Large intestine (tissue), 3 donors: ENCODE measurements around the gene SLC12A6. TPM values are rescaled to one million over a fixed set of nuclear protein-coding genes. Genes with fewer than 3 reads are reported as not detected.

ENCODE experiments used
- DNase-seq, 2 donors: peaks; one replicate each; pipeline versions ENCODE4 v3.0.0 to v3.0.0-alpha.2; 2013
- H3K27ac ChIP-seq: one replicate; pipeline ENCODE4 v1.5.1; 2013; ENCODE audit warnings: low read length
- H3K27me3 ChIP-seq: 2 replicates; pipeline ENCODE4 v1.6.1; 2013; ENCODE audit warnings: low read length; ENCODE audit not compliant: control insufficient read depth, insufficient read depth
- H3K36me3 ChIP-seq: 2 replicates; pipeline ENCODE4 v1.6.1; 2013; ENCODE audit warnings: low read length; ENCODE audit not compliant: control insufficient read depth, insufficient read depth
- H3K4me1 ChIP-seq: one replicate; pipeline ENCODE4 v1.6.1; 2013; ENCODE audit warnings: low read length; ENCODE audit not compliant: control insufficient read depth, insufficient read depth
- H3K4me3 ChIP-seq: one replicate; pipeline ENCODE4 v1.5.1; 2013; ENCODE audit warnings: low read length
- H3K9me3 ChIP-seq: one replicate; pipeline ENCODE4 v1.6.1; 2013; ENCODE audit warnings: mild to moderate bottlenecking, low read depth, low read length, moderate library complexity; ENCODE audit not compliant: control insufficient read depth
- WGBS: methylation state at CpG from one replicate; pipeline ENCODE4 v1.1.5; 2013; ENCODE audit warnings: low lambda C conversion rate; ENCODE audit not compliant: insufficient coverage; 5-methylcytosine and 5-hydroxymethylcytosine counted together
- polyA plus RNA-seq: library from polyadenylated mRNA; unstranded; fragments of 120-200 nt; gene quantifications from one replicate; pipeline ENCODE4 v1.2.1, GENCODE V29; 2013

The SLC12A6 gene
- polyA plus RNA-seq, 1 donor, result 25.6 TPM

DNA sequence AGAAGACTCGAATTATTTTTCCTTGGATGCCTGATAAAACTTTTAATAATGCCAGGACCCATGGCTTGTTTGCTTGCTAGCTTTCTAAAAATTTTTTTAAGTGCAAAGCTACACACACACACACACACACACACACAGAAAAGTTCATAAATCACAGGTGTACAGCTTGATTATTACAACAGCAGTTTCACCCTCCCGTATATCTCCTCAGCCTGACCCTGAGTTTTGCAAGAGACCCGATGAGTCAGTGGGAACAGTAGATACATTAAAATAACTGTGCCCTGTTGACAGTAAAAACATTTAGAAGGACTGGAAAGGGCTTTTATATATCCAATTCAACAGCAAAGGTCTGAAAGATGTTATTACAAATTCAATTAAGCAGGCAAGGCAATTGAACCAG is 66.1 kb downstream of the SLC12A6 start:
- H3K4me3 ChIP-seq, result no peak overlapping the region
- no peaks in the 10 kb centered on the region for H3K9me3 ChIP-seq
- 50% methylated on average over 2 of the region's 3 CpGs for WGBS
- no peak overlapping the region for H3K27ac ChIP-seq
- H3K27me3 ChIP-seq, result no peaks in the 10 kb centered on the region
- H3K36me3 ChIP-seq, result no peaks in the 10 kb centered on the region
- no peaks in the 10 kb centered on the region for H3K4me1 ChIP-seq
- DNase-seq, result no peak

DNA sequence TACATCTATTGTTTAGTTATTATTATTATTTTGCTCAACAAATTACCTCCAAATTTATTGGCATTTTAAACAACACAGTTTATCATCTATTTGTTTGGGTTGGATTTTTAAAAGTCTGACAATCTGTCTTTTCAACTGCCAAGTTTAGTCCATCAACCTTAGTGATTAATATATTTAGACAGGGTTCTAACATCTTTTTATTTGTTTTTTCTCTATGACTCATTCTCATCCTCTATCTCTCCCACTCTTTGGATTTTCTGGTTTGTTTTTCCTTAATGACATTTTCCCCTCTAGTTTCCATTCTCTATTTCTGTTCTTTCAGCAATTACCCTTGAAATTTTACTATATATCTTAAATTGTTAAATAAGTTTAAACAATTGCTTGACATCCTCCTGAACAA is 70.8 kb downstream of the SLC12A6 start:
- no peak for DNase-seq
- no peaks in the 10 kb centered on the region for H3K4me1 ChIP-seq
- no peak overlapping the region for H3K27ac ChIP-seq
- H3K4me3 ChIP-seq, result no peak overlapping the region
- no peaks in the 10 kb centered on the region for H3K9me3 ChIP-seq
- H3K27me3 ChIP-seq, result no peaks in the 10 kb centered on the region
- no peaks in the 10 kb centered on the region for H3K36me3 ChIP-seq

DNA sequence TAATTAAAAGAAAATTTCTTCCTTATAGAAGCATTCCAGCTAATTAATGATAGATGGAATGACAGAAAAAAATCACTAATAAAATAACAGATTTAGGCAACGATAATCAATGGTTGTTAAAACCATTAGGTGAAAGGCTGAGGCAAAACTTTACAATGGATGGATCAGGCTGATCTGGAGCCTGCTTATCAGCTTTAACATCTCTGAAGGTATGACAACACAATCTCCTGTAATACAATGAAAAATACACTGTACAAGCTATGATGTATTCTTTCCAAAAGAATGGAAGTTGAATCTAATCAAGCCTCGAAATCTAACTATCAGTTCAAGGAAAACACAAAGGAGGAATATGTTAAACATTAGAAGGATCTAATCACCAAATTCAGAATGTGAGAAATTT is 73.5 kb downstream of the SLC12A6 start:
- Histone ChIP-seq H3K4me3 (no peak overlapping the region), H3K4me1 (no peaks in the 10 kb centered on the region), H3K27me3 (no peaks in the 10 kb centered on the region), H3K36me3 (no peaks in the 10 kb centered on the region), H3K27ac (no peak overlapping the region), H3K9me3 (no peaks in the 10 kb centered on the region)
- no CpG with 5 or more reads among the region's 2 CpGs for WGBS
- DNase-seq, result no peak

DNA sequence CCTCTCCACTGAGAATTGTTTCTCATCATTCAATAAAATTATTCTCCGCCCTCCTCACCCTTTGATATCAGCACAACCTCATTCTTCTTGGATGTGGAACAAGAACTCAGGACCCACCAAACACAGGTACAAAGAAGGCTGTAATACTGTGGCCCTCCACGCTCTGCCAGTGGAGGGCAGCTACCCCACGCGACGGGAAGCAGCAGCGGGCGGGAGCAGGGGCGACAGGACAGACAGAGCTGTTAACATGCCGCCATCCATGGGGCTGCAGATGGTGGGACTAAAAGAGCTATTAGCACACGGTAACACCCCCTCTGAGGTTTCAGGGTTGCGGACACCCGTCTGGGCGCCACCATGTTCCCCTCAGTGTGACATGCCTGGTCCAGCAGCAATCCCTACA is 75.2 kb downstream of the SLC12A6 start:
- no peak for DNase-seq
- WGBS, result no CpG with 5 or more reads among the region's 13 CpGs
- Histone ChIP-seq H3K4me3 (no peak overlapping the region), H3K9me3 (no peaks in the 10 kb centered on the region), H3K27ac (no peak overlapping the region), H3K27me3 (no peaks in the 10 kb centered on the region), H3K4me1 (no peaks in the 10 kb centered on the region), H3K36me3 (peaks cover 6% of the 10 kb centered on the region)

DNA sequence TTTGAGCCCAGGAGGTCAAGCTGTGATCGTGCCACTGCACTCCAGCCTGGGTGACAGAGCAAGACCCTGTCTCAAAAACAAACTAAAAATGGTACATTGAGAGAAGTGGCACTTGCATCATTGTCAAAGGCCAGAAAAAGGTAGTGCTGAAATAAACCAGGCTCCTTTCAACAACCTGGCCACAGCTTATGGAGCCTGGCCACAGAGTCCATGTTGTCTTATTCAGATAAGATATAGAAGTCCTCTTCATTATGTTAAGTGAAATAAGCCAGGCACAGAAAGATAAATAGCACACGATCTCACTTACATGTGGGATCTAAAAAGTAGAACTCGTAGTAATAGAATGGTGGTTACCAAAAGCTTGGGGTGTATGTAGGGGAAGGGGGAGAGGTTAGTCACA is 78.0 kb downstream of the SLC12A6 start:
- H3K27me3 ChIP-seq, result no peaks in the 10 kb centered on the region
- H3K4me1 ChIP-seq, result no peaks in the 10 kb centered on the region
- no peak overlapping the region for H3K27ac ChIP-seq
- 85% methylated on average over 3 of the region's 3 CpGs for WGBS
- H3K36me3 ChIP-seq, result peaks cover 18% of the 10 kb centered on the region
- H3K9me3 ChIP-seq, result no peaks in the 10 kb centered on the region
- no peak overlapping the region for H3K4me3 ChIP-seq
- DNase-seq, result no peak

DNA sequence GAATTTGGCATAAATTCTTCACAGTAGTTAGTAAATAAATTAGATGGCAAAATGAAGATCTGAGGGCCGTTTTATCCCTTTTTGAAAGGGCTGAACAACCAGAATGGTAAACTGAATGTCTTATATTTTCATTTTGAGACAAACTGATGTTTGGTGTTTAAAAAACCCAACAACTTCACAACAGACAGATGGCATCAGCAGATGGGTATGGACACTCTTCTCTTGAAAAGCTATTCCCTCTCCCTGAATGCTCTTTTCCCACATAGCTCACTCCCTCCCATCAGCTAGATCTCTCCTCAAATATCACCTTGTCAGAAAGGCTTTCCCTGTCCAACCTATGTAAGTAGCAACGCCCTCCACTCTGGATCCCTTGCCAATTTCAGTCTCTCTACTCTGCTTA is 79.4 kb downstream of the SLC12A6 start:
- no peak for DNase-seq
- no CpG with 5 or more reads among the region's 2 CpGs for WGBS
- H3K4me1 ChIP-seq, result no peaks in the 10 kb centered on the region
- no peak overlapping the region for H3K27ac ChIP-seq
- H3K4me3 ChIP-seq, result no peak overlapping the region
- H3K36me3 ChIP-seq, result peaks cover 28% of the 10 kb centered on the region
- H3K27me3 ChIP-seq, result no peaks in the 10 kb centered on the region
- no peaks in the 10 kb centered on the region for H3K9me3 ChIP-seq

DNA sequence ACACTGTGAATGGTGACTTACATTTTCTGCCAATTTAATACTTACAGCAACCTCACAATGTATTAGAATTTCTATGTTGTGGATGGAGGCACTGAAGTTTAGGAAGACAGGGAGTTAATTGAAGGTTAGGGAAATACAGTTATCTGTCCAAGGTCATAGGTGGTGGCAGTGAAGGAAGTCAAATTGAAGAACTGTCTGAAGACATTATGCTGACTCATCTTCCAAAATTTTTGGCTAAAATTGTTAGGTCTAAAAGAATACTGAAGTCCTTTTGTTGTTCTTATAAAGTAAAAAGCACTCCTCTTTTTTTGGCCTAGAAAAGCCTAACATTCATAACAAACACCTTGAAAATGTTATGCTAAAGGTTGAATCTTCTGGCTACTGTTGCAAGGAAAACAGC is 85.0 kb downstream of the SLC12A6 start:
- Histone ChIP-seq H3K4me1 (no peaks in the 10 kb centered on the region), H3K4me3 (no peak overlapping the region), H3K27ac (no peak overlapping the region), H3K36me3 (peaks cover 52% of the 10 kb centered on the region), H3K9me3 (no peaks in the 10 kb centered on the region), H3K27me3 (no peaks in the 10 kb centered on the region)
- DNase-seq, result no peak

DNA sequence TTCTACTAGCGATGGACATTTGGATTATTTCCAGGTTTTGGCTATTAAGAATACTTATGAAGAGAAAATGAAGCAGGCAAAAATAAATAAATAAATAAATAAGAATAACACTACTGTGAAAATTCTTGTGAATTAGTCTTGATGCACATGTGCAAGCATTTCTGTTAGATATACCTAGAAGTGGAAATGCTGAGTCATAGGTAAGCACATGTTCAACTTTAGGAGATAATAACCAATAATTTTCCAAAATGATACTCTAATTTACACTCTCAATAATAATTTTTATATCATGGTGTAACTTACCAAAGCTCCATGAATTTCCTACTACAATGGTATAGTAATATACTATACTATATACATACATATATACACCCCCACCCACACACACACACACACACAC is 89.4 kb downstream of the SLC12A6 start:
- peaks cover 45% of the 10 kb centered on the region for H3K36me3 ChIP-seq
- 78% methylated on average over 1 of the region's 1 CpG for WGBS
- no peaks in the 10 kb centered on the region for H3K27me3 ChIP-seq
- H3K27ac ChIP-seq, result no peak overlapping the region
- DNase-seq, result no peak
- H3K9me3 ChIP-seq, result no peaks in the 10 kb centered on the region
- H3K4me1 ChIP-seq, result no peaks in the 10 kb centered on the region
- no peak overlapping the region for H3K4me3 ChIP-seq

DNA sequence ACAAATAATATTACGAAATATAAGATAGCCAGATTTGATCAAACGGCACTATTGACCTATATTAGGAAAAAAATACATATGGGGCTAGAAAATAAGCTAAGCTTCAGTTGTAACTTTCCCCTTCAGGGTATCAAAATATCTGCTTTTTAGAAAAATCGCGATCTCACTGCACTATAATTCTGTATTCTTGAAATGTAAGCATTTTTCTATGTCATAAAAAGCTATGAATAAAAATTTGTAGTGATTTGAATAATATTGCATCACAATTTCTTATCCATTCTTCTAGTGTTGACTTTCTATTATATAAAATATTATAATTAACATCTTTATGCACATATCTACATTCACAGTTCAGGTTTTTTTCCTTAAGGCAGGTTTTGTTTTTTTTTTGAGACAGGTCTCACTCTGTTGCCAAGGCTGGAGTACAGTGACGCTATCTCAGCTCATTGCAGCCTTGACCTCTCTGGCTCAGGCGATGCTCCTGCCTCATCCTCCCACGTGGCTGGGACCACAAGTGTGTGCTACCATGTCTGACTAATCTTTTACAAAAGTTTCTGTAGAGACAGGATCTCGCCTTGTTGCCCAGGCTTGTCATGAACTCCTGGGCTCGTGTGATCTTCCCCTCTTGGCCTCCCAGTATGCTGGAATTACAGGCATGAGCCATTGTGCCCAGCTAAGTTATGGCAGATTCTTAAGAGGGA is 91.2 kb downstream of the SLC12A6 start:
- no peaks in the 10 kb centered on the region for H3K27me3 ChIP-seq
- DNase-seq, result no peak
- WGBS, result 94% methylated on average over 2 of the region's 9 CpGs
- H3K9me3 ChIP-seq, result no peaks in the 10 kb centered on the region
- H3K4me3 ChIP-seq, result no peak overlapping the region
- no peaks in the 10 kb centered on the region for H3K4me1 ChIP-seq
- H3K27ac ChIP-seq, result no peak overlapping the region
- peaks cover 35% of the 10 kb centered on the region for H3K36me3 ChIP-seq

DNA sequence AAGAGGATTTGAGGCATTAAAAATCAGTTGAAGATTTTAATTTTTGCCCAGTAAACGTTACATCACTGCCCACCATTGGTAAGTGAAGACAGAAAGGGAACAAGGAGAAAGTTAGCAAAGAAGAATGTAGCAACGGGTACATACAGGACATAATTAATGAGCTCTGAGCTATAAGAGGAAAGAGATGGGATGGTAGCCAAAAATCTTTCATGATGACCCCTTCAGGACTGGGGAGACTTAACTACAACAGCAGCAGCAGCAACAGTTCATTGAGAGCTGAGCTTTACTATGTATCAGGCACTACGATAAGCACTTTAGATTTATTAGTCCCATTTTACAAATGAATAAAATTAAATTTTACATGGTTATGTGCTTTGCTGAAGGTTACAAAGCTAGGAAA is 94.4 kb downstream of the SLC12A6 start:
- no peak overlapping the region for H3K4me3 ChIP-seq
- no peaks in the 10 kb centered on the region for H3K27me3 ChIP-seq
- 90% methylated on average over 2 of the region's 3 CpGs for WGBS
- H3K36me3 ChIP-seq, result peaks cover 31% of the 10 kb centered on the region
- no peak for DNase-seq
- H3K27ac ChIP-seq, result no peak overlapping the region
- H3K4me1 ChIP-seq, result no peaks in the 10 kb centered on the region
- H3K9me3 ChIP-seq, result no peaks in the 10 kb centered on the region

DNA sequence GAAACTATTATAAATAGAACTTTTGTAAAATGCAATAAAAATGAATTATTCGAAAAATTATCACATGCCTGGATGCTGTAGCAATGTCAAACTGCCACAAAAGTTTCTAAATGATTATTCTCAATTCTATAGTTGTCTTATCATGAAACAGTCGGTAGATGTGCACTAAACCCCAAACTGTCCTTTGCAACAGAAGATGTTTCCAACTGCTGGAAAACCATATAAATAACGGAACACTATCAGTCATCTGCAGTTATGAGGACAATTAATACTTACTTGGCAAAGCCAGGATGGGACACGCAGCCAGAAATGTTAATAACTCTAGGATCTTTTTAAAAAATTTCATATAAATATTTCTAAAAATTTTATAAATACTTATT is 95.3 kb downstream of the SLC12A6 start:
- Histone ChIP-seq H3K9me3 (no peaks in the 10 kb centered on the region), H3K4me1 (no peaks in the 10 kb centered on the region), H3K4me3 (no peak overlapping the region), H3K36me3 (peaks cover 36% of the 10 kb centered on the region), H3K27ac (no peak overlapping the region), H3K27me3 (no peaks in the 10 kb centered on the region)
- 100% methylated on average over 2 of the region's 4 CpGs for WGBS
- no peak for DNase-seq
